ENCODE data around the gene WDR33.

DNA sequence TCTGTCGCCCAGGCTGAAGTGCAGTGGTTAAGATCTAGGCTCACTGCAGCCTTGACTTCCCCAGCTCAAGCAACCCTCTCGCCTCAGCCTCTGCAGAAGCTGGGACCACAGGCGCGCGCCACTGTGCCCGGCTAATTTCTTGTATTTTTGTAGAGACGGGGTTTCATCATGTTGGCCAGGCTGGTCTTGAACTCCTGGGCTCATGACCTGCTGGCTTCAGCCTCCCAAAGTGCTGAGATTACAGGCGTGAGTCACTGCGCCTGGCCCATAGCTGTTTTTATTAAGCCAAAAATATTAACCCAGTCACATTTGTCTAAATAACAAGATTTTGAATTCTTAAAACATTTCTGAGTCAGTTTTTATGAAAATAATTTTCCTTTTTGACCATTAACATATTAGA is 116.0 kb downstream of the WDR33 start:
- TF ChIP-seq, protein P1, sequence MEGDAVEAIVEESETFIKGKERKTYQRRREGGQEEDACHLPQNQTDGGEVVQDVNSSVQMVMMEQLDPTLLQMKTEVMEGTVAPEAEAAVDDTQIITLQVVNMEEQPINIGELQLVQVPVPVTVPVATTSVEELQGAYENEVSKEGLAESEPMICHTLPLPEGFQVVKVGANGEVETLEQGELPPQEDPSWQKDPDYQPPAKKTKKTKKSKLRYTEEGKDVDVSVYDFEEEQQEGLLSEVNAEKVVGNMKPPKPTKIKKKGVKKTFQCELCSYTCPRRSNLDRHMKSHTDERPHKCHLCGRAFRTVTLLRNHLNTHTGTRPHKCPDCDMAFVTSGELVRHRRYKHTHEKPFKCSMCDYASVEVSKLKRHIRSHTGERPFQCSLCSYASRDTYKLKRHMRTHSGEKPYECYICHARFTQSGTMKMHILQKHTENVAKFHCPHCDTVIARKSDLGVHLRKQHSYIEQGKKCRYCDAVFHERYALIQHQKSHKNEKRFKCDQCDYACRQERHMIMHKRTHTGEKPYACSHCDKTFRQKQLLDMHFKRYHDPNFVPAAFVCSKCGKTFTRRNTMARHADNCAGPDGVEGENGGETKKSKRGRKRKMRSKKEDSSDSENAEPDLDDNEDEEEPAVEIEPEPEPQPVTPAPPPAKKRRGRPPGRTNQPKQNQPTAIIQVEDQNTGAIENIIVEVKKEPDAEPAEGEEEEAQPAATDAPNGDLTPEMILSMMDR (IDR thresholded peaks at IDR 0.05; ENCODE audit: low read length), result no peak
- no peak for TF ChIP-seq EZH2 (IDR thresholded peaks at IDR 0.05; ENCODE audit: borderline replicate concordance, low read length)

Measured in OCI-LY1 (cell line).